Activated effector memory CD4-positive, alpha-beta T cell treated with Interleukin-2 at 50 U/mL for 16 hours (primary cell): Measurements from ENCODE around the gene JAML.
"Not testable (repeated sequence)": the region's sequence is repeated elsewhere in the genome, so short reads cannot be mapped to it uniquely, and the experiment has no call there.

Experiments used
- DNase-seq: peaks from one replicate; pipeline ENCODE4 v3.0.0-alpha.2; 2020

Gene JAML

GRCh38 chr11:118190942-118191506 lies 33.8 kb downstream of the JAML start:
- not testable (repeated sequence) for DNase-seq

- DNase-seq, result no peak
These were observed 38.3 kb downstream of the JAML start for GRCh38 chr11:118186346-118187107.

- DNase-seq, result no peak
These were observed 39.8 kb downstream of the JAML start for GRCh38 chr11:118184784-118185579.

- not testable (repeated sequence) for DNase-seq
These were observed 41.1 kb downstream of the JAML start for GRCh38 chr11:118183691-118184090.

GRCh38 chr11:118180300-118180703 lies 44.5 kb downstream of the JAML start:
- no peak for DNase-seq

- DNase-seq, result no peak
These were observed 48.1 kb downstream of the JAML start for GRCh38 chr11:118176778-118177134.

- DNase-seq, result no peak
These were observed 48.6 kb downstream of the JAML start, which contains the start of gene SCN2B for GRCh38 chr11:118175993-118176777. SCN2B (minus strand) TSS chr11:118176639; CDS start chr11:118176431, 208 bp downstream.

- no peak for DNase-seq
These were observed 49.5 kb downstream of the JAML start for GRCh38 chr11:118175031-118175992.

- no peak for DNase-seq
These were observed 50.7 kb downstream of the JAML start for GRCh38 chr11:118174006-118174567.

GRCh38 chr11:118172356-118172755 lies 52.5 kb downstream of the JAML start:
- DNase-seq, result no peak

GRCh38 chr11:118171269-118172062 lies 53.3 kb downstream of the JAML start:
- DNase-seq, result peak; percentile 53

GRCh38 chr11:118170882-118171268 lies 53.9 kb downstream of the JAML start:
- no peak for DNase-seq

GRCh38 chr11:118170231-118170630 lies 54.6 kb downstream of the JAML start:
- DNase-seq, result no peak

GRCh38 chr11:118169300-118170140 lies 55.3 kb downstream of the JAML start:
- DNase-seq, result no peak

GRCh38 chr11:118168751-118169150 lies 56.1 kb downstream of the JAML start:
- DNase-seq, result no peak

- DNase-seq, result no peak
These were observed 56.5 kb downstream of the JAML start for GRCh38 chr11:118168316-118168715.

GRCh38 chr11:118167906-118168305 lies 56.9 kb downstream of the JAML start:
- no peak for DNase-seq

GRCh38 chr11:118167253-118167652 lies 57.6 kb downstream of the JAML start:
- no peak for DNase-seq

- no peak for DNase-seq
These were observed 58.2 kb downstream of the JAML start for GRCh38 chr11:118166641-118167040.

- no peak for DNase-seq
These were observed 59.9 kb downstream of the JAML start for GRCh38 chr11:118164885-118165284.
